ENCODE data around the gene FGGY.

DNA sequence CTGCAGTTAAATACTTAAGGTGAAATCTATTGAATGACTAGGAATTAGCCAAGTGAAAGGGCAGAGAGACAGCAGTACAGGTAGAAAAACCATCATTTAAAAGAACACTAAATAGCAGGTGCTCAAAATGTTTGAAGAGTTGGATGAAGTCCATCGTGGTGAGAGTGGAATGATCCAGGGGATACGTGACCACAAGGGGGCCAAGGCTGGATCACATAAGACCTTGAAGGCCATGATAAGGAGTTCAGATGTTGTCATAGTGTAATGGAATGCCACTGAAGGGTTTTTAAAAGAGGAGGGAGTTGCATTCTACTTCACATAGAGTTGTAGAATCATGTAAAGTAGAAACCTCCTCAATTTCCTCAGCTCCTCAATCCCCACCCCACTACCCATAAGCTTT, 483.1 kb downstream of the FGGY start:
- TF ChIP-seq CTCF (IDR thresholded peaks at IDR 0.05; ENCODE audit: insufficient read depth, low read length, poor library complexity, severe bottlenecking) (no peak), EZH2phosphoT487 (conservative IDR thresholded peaks at IDR 0.05; ENCODE audit: low read length) (no peak)
